ENCODE measurements around the gene LZTS3. TPM values are rescaled to one million over a fixed set of nuclear protein-coding genes. Genes with fewer than 3 reads are reported as not detected.

Gene LZTS3
- total and polyA plus RNA-seq, 2 of the 13 experiments (the other 11 are each of a cell fraction or from before 2014, with no cell fraction given): 10.1 to 31.3 TPM

DNA sequence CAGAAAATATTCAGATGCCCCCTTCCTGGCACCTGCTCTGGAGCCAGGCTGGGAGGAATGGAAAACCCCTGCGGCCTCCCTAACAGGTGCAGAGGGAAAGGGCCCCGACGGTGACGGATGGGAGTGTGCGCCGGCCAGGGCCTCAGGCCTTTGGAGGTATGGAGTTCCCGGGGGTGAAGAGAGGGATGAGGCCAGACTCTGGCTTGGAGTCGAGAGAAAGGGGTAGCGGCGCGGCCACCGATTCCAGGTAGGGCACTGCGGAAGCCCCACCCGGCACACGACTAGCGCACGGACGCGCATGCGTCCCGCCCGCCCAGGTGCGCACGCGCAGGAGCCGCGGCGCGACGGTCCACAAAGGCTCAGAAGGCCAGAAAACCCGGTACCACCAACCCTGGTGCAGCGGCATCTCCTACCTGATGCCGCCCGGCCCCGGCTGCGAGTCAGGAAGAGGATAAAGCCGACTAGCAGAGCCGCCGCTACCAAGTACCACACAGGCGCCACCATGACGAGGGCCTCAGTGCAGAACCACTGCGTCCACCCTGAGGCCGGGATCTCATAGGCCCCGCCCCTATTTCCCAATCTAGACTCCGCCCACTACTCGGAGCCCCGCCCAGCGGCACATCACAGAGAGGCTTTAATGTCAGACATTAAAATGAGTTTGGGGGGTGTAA is 30.9 kb upstream of the LZTS3 start, which contains the start of gene DDRGK1 (continued):
- TF ChIP-seq ZNF143 (CRISPR knock-in tag; IDR thresholded peaks at IDR 0.05) (no peak; the same call in 1 of the 2 replicates), EZH2 (conservative IDR thresholded peaks at IDR 0.05; ENCODE audit: low read depth, low read length) (no peak), ZNF496 (CRISPR knock-in tag; IDR thresholded peaks at IDR 0.05; ENCODE audit: insufficient replicate concordance) (no peak), MED13 (CRISPR knock-in tag; IDR thresholded peaks at IDR 0.05) (no peak; the same call in none of the 2 replicates), HES4 (CRISPR knock-in tag; IDR thresholded peaks at IDR 0.05; ENCODE audit: borderline replicate concordance) (peak; percentile 91), BRCA1 (CRISPR knock-in tag; IDR thresholded peaks at IDR 0.05) (peak; percentile 87), ZBTB33 (CRISPR knock-in tag; IDR thresholded peaks at IDR 0.05) (peak; percentile 45; the same call in 1 of the 2 replicates), AKAP8 (CRISPR knock-in tag; IDR thresholded peaks at IDR 0.05) (peak; percentile 96), KMT2A (CRISPR knock-in tag; IDR thresholded peaks at IDR 0.05) (peak; percentile 76), ZNF17 (CRISPR knock-in tag; IDR thresholded peaks at IDR 0.05) (0 out of 2 replicates have a peak, but pooled peaks have one; percentile 22), ZNF451 (CRISPR knock-in tag; IDR thresholded peaks at IDR 0.05) (peak; percentile 94), PBX2 (CRISPR knock-in tag; IDR thresholded peaks at IDR 0.05) (no peak), POLR2G (IDR thresholded peaks at IDR 0.05; ENCODE audit: low read depth, low read length) (peak; percentile 96), THYN1 (CRISPR knock-in tag; IDR thresholded peaks at IDR 0.05; ENCODE audit: borderline replicate concordance, low read depth) (no peak), HHEX (CRISPR knock-in tag; IDR thresholded peaks at IDR 0.05) (peak; percentile 30; the same call in 1 of the 2 replicates), ZNF776 (CRISPR knock-in tag; IDR thresholded peaks at IDR 0.05) (peak; percentile 91; the same call in 1 of the 2 replicates), ZNF292 (CRISPR knock-in tag; IDR thresholded peaks at IDR 0.05; ENCODE audit: borderline replicate concordance, low read depth) (no peak), U2AF2 (IDR thresholded peaks at IDR 0.05; ENCODE audit: low read depth, low read length) (no peak), TSC22D2 (CRISPR knock-in tag; IDR thresholded peaks at IDR 0.05; ENCODE audit: borderline replicate concordance) (peak; percentile 69; the same call in 1 of the 2 replicates), SMARCE1 (IDR thresholded peaks at IDR 0.05; ENCODE audit: borderline replicate concordance) (no peak), KDM6A (CRISPR knock-in tag; IDR thresholded peaks at IDR 0.05; ENCODE audit: low read depth) (no peak), ZNF652 (CRISPR knock-in tag; IDR thresholded peaks at IDR 0.05; ENCODE audit: borderline replicate concordance, low read depth) (peak; percentile 57), MYC (CRISPR knock-in tag; IDR thresholded peaks at IDR 0.05; ENCODE audit: borderline replicate concordance) (peak; percentile 87; the same call in 1 of the 2 replicates), FLYWCH1 (CRISPR knock-in tag; IDR thresholded peaks at IDR 0.05) (no peak), RAD51 (IDR thresholded peaks at IDR 0.05; ENCODE audit: borderline replicate concordance) (no peak), ZMYM4 (CRISPR knock-in tag; IDR thresholded peaks at IDR 0.05) (peak; percentile 92)
- TF ChIP-seq, protein P1, sequence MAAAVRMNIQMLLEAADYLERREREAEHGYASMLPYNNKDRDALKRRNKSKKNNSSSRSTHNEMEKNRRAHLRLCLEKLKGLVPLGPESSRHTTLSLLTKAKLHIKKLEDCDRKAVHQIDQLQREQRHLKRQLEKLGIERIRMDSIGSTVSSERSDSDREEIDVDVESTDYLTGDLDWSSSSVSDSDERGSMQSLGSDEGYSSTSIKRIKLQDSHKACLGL (CRISPR knock-in tag; IDR thresholded peaks at IDR 0.05): peak; percentile 98
- TF ChIP-seq, protein P2, sequence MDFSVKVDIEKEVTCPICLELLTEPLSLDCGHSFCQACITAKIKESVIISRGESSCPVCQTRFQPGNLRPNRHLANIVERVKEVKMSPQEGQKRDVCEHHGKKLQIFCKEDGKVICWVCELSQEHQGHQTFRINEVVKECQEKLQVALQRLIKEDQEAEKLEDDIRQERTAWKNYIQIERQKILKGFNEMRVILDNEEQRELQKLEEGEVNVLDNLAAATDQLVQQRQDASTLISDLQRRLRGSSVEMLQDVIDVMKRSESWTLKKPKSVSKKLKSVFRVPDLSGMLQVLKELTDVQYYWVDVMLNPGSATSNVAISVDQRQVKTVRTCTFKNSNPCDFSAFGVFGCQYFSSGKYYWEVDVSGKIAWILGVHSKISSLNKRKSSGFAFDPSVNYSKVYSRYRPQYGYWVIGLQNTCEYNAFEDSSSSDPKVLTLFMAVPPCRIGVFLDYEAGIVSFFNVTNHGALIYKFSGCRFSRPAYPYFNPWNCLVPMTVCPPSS (IDR thresholded peaks at IDR 0.05): no peak
